ENCODE results near the gene OBP2A.
"Not testable (repeated sequence)": the region's sequence is repeated elsewhere in the genome, so short reads cannot be mapped to it uniquely, and the experiment has no call there.

The OBP2A gene

DNA sequence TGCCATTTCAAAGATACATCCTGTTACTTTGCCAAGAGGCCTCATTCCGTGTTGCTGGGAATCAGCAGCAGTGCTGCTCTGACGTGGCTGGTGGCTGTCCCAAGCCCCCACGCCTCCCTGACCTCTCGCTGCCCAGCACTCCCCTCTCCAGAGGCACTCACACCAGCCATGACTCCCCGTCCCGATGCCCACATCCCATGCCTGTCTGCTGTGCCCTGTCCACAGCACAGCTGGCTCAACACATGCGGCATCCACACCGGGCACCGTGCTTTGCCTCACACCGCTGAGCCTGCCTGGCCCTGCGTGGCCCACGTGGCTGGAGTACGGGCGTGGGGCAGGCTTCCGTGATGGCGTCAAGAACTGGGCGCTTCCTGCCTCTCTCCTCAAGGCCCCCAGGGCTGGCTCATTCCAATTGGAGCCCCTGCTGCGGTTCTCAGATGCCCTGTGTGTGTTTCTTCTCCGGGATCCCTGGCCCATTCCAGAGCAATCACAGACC, 32.5 kb upstream of the OBP2A start:
- TF ChIP-seq, protein P1, sequence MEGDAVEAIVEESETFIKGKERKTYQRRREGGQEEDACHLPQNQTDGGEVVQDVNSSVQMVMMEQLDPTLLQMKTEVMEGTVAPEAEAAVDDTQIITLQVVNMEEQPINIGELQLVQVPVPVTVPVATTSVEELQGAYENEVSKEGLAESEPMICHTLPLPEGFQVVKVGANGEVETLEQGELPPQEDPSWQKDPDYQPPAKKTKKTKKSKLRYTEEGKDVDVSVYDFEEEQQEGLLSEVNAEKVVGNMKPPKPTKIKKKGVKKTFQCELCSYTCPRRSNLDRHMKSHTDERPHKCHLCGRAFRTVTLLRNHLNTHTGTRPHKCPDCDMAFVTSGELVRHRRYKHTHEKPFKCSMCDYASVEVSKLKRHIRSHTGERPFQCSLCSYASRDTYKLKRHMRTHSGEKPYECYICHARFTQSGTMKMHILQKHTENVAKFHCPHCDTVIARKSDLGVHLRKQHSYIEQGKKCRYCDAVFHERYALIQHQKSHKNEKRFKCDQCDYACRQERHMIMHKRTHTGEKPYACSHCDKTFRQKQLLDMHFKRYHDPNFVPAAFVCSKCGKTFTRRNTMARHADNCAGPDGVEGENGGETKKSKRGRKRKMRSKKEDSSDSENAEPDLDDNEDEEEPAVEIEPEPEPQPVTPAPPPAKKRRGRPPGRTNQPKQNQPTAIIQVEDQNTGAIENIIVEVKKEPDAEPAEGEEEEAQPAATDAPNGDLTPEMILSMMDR (conservative IDR thresholded peaks at IDR 0.05; ENCODE audit: low read depth, low read length) = no peak
- no peak overlapping the region for H3K4me3 ChIP-seq (ENCODE audit: low read depth, low read length)
- no peak for DNase-seq (ENCODE audit: low read depth)

DNA sequence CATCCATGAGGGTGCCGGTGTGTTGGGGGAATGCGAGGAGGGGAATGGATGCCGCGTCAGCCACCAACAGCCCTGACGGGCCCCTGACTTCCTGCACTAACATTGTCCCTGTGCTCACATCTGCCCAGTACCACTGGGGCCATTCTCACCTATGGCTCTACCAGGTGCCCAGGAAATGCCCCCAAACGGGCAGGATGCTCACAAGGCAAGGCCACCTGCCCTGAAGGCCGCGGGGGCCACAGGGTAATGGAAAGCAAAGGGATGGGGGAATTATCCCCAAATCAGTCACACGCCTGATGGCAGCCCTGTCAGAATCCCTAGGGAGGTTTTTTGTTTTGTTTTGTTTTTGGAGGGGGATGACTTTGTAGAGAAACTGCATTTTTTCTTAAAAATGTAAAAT, 32.0 kb upstream of the OBP2A start:
- DNase-seq (ENCODE audit: low read depth); H3K4me3 ChIP-seq (ENCODE audit: low read depth, low read length): not testable (repeated sequence)

DNA sequence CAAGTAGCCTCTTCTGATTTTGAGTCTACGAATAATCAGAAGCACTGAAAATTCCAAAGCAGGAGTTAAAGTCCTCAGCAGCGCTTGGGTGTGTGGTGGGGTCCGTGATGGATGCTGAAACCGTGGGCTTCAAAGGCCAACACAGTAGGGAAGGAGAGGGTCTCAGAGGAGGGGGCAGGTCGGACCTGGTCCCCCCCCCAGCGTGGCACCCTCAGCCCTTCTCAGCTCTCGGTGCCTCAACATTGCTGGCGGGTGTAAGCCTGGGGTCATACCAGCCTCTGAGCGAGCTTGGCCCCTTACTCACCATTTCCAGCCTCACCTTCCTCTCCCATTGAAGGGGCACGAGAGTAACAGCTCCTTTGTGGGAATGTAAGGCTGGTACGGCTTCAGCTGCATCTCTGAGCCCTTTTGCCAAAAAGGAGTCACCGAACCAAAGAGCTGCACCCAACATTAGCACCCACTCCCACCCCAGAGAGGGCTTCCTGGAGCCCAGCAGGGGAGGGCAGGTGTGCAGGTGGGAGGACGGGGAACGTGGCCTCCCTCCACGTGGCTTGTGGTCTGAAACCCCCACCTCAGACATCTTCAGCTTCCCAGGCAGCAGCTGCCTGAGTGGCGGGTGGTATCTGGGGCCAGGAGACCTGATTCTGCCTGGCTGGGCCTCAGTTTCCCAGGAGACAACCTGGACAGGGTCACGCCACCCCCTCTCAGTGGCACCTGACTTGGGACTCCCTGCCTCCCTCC, 31.4 kb upstream of the OBP2A start:
- TF ChIP-seq, protein P1 (conservative IDR thresholded peaks at IDR 0.05; ENCODE audit: low read depth, low read length) = no peak
- no peak for DNase-seq (ENCODE audit: low read depth)
- H3K4me3 ChIP-seq (ENCODE audit: low read depth, low read length) = no peak overlapping the region

DNA sequence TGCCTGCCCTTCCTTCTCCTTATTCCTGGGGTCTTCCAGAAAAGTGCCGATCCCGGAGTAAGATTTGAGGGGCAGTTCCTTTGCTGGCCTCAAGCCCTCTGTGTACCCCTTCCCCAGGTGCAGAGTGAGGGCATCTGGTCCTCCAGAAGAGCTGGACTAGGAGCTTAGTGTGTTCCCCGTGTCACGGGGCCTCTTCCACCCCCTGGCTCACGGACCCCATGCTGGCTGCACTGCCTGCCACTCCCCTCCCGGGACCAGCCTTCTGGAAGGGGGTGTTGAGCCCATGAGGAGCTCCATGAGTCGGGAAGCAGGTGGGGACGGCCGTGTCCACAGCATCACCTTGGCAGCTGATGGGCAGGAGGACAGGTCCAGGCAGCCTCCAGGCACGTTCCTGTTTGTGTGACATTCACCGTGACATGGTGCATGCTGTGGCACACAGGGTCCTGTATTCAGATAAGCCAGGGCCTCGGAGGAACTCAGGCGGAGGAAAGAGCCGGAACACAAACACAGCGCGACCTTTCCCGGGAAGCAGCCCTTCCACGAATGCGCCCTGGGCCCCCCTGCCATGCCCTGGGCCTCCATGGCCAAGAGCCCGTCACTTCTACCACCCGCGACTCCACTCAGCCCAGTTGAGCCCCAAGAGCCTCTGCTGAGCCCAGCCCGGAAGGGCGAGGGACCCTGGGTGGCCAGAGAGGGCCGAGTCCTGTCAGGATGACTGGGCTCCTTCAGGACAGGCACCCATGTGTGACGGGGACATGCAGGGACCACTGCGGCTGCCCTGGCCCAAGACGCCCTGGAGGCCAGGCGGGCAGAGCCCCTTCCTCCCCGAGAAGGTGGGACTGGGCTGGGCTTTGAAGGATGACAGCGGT, 30.6 kb upstream of the OBP2A start:
- no peak overlapping the region for H3K4me3 ChIP-seq (ENCODE audit: low read depth, low read length)
- TF ChIP-seq, protein P1 (conservative IDR thresholded peaks at IDR 0.05; ENCODE audit: low read depth, low read length) = no peak
- no peak for DNase-seq (ENCODE audit: low read depth)

DNA sequence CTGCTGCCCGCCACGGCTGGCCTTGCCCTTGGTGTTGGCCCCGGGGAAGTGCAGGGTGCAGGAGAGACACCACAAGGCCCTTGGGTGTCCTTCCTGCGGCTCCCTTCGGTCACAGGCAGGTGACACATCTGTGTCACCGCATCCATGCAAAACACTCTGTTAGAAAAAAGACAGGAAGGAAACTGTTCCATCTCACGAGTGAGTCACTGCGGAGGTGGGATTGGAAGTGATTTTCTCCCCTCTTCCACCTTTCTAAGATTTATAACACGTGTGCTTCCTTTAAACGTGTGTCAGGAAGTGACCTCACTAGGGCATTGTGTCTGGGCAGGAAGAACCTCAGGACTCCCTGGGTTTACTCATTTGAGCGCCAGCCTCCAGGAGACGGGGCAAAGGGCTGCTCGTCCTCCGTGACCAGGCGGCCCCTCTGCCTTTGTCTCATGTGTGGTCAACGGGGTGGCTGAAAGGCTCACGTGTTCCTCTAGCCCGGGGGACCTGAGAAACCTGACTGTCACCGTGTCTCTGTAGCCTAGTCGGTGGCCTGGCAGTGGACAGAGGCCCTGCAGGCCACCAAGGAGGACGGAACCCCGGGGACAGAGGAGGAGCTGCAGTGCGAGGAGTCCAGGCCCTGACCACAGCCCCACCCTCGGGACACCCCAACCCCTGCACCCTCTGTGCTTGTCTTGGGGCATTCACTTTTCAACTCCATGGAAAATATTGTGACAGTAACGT, 29.6 kb upstream of the OBP2A start:
- DNase-seq (ENCODE audit: low read depth) = no peak
- H3K4me3 ChIP-seq (ENCODE audit: low read depth, low read length) = no peak overlapping the region
- TF ChIP-seq, protein P1 (conservative IDR thresholded peaks at IDR 0.05; ENCODE audit: low read depth, low read length) = no peak

DNA sequence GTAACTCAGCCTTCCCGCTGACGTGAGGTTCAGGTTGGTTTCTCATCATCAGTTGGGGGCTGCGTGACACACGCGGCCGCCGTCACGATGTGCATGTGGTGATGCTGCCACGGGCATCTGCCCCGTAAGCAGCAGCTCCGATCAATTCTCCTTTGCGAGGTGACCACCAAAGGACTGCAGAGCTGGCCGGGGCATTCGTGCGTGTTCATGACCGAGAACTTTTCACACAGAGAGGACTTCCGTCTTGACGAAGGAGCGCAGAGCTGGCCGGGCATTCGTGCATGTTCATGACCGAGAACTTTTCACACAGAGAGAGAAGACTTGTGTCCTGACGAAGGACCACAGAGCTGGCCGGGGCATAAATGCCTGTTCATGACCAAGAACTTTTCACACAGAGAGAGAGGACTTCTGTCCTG, 28.5 kb upstream of the OBP2A start:
- TF ChIP-seq, protein P1 (conservative IDR thresholded peaks at IDR 0.05; ENCODE audit: low read depth, low read length) = no peak
- no peak overlapping the region for H3K4me3 ChIP-seq (ENCODE audit: low read depth, low read length)
- no peak for DNase-seq (ENCODE audit: low read depth)
